Activated B cell treated with CpG ODN at 0.5 μM for 24 hours (primary cell): ENCODE measurements around the gene MAP2K2. TPM values are rescaled to one million over a fixed set of nuclear protein-coding genes. Genes with fewer than 3 reads are reported as not detected.

Experiments
- ATAC-seq: fragments of 200-7000 bp; cut with Tn5 transposase; one replicate; pipeline ENCODE4 v1.10.0; 2021; ENCODE audit warnings: low read depth, mild to moderate bottlenecking, moderate library complexity
- CTCF ChIA-PET: fragments of 350-600 bp; sonication (Branson Sonifier 250); formaldehyde crosslinking; loops from one replicate; lab custom pipeline; 2021; ENCODE audit warnings: antibody characterized with exemption; lab: Charles Lee
- POLR2A ChIA-PET: fragments of 350-600 bp; sonication (Branson Sonifier 250); formaldehyde crosslinking; loops from one replicate; lab custom pipeline; 2021; ENCODE audit warnings: antibody characterized with exemption; lab: Charles Lee
- DNase-seq: peaks from one replicate; pipeline ENCODE4 v3.0.0; 2022
- H3K27ac Mint-ChIP-seq: one replicate; pipeline ENCODE4 v1.8.0; 2020; ENCODE audit warnings: mixed read lengths
- H3K27me3 Mint-ChIP-seq: one replicate; pipeline ENCODE4 v1.8.0; 2021; ENCODE audit warnings: mixed read lengths
- H3K36me3 Mint-ChIP-seq: one replicate; pipeline ENCODE4 v1.8.0; 2021; ENCODE audit warnings: low read depth, mixed read lengths
- H3K4me1 Mint-ChIP-seq: one replicate; pipeline ENCODE4 v1.8.0; 2021; ENCODE audit warnings: mixed read lengths
- H3K4me3 Mint-ChIP-seq: one replicate; pipeline ENCODE4 v1.8.0; 2020; ENCODE audit warnings: mild to moderate bottlenecking, mixed read lengths
- H3K9me3 Mint-ChIP-seq: one replicate; pipeline ENCODE4 v1.8.0; 2020; ENCODE audit warnings: mixed read lengths
- CTCF ChIP-seq: fragments of 200-600 bp; IDR thresholded peaks from one replicate; pipeline ENCODE4 v1.8.0; 2022; ENCODE audit warnings: antibody characterized with exemption, mild to moderate bottlenecking
- intact Hi-C: fragments of 100-400 bp; cut with micrococcal nuclease; formaldehyde crosslinking; loops from one replicate; pipeline ENCODE4 v1.15.1; 2024
- total RNA-seq: library from RNA; stranded (reverse); gene quantifications from 2 replicates; pipeline ENCODE4 v1.2.3, GENCODE V29; 2022

The MAP2K2 gene
- total RNA-seq, 1 donor from 2014 or later: 126 TPM

DNA sequence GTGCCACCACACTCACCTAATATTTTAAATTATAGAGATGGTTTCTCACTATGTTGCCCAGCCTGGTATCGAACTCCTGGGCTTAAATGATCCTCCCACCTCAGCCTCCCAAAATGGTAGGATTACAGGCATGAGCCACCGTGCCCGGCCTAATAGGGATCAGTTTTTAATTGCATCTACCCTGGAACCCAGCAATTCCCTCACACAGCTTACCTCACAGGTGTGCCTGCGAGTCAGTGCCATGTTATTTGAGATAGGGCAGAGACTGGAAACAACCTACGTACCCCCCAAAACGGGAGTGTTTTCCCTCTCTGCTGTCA lies 14.3 kb downstream of the MAP2K2 start:
- H3K4me3 Mint-ChIP-seq: peak overlapping the region; percentile 76
- CTCF ChIA-PET: interaction anchor here (0.8 to 1.7 kb wide), 4 partner anchors 9 to 122 kb away, joined by 3 to 15 read pairs (median 4); no protein-coding TSS in a partner anchor
- H3K4me1 Mint-ChIP-seq: peaks cover 69% of the 10 kb centered on the region
- no peak for ATAC-seq
- H3K27me3 Mint-ChIP-seq: no peaks in the 10 kb centered on the region
- no peaks in the 10 kb centered on the region for H3K9me3 Mint-ChIP-seq
- POLR2A ChIA-PET: interaction anchor here (0.6 to 2.0 kb wide), 22 partner anchors 8 to 347 kb away, joined by 3 to 31 read pairs (median 6); partner anchors contain the start of genes EBI3, EEF2, MRPL54 and PIAS4
- H3K36me3 Mint-ChIP-seq: peaks cover 52% of the 10 kb centered on the region
- intact Hi-C loops: loop anchor here (1.0 to 5.0 kb wide), 5 partner anchors 15 to 123 kb away; partner anchors contain the start of genes MAP2K2, PIAS4 and ZBTB7A
- peak overlapping the region; percentile 99 for H3K27ac Mint-ChIP-seq
- no peak for TF ChIP-seq CTCF
- no peak for DNase-seq

DNA sequence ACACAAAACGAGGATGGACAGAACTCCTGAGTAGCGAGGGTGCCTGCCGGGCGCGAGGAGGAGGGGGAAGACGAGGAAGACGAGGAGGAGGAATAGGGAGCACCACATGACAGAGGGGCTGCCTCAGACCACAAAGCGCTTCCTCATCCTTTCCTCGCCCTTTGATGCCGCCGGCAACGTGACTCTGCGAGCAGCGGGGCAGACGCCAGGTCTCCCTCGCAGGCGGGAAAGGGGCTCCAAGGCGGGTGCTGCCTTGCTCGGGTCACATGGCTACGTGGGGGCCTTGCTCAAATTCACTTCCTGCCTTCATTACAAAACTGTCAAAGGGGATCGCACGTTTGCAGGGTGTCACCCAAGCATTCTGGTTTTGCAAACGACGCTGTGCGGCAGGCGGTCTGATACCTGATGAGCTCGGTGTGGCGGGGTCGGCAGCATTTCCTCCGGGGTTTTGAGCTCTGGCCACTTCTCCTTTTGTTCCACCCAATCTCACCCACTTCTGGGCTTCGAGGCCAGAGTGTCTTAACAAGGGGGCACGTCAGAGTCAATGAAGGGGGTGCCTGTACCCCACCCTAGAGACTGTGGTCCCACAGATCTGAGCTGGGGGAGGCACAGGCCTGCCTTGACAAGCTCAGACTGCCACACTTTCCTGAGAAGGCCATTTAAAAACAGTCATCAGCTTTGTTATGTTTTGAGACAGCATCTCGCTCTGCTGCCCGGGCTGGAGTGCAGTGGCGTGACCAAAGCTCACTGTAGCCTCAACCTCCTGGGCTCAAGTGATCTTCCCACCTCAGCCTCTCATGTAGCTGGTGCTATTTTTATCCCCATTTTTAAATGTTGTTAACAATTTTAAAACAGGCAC lies 14.9 kb downstream of the MAP2K2 start:
- H3K4me1 Mint-ChIP-seq: peaks cover 64% of the 10 kb centered on the region
- no peak for TF ChIP-seq CTCF
- CTCF ChIA-PET: interaction anchor here (0.8 to 1.7 kb wide), 4 partner anchors 10 to 122 kb away, joined by 3 to 15 read pairs (median 4); no protein-coding TSS in a partner anchor
- POLR2A ChIA-PET: interaction anchor here (0.6 to 2.0 kb wide), 22 partner anchors 8 to 346 kb away, joined by 3 to 31 read pairs (median 6); partner anchors contain the start of genes EBI3, EEF2, MRPL54 and PIAS4
- ATAC-seq (peak; percentile 87), DNase-seq (peak; percentile 70)
- H3K36me3 Mint-ChIP-seq: peaks cover 55% of the 10 kb centered on the region
- peak overlapping the region; percentile 99 for H3K27ac Mint-ChIP-seq
- H3K9me3 Mint-ChIP-seq: no peaks in the 10 kb centered on the region
- H3K4me3 Mint-ChIP-seq: peak overlapping the region; percentile 76
- intact Hi-C loops: loop anchor here (1.0 to 5.0 kb wide), 5 partner anchors 15 to 123 kb away; partner anchors contain the start of genes MAP2K2, PIAS4 and ZBTB7A
- no peaks in the 10 kb centered on the region for H3K27me3 Mint-ChIP-seq

DNA sequence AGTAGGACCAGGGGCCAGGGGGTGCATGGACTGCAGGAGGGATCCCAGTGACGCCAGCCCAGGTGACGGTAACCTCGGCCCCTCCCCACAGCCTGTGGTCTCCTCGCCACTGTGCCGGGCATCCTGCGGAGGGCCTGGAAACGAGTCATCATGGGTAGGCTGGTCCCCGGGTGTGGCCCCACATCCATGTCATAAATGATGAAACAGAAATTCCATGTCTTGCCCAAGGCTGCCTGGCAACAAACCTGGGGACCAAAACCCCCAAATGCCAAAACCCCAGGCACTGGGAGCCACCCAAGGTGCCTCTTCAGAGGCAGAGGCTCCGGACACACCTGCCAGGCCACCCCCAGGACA lies 20.9 kb downstream of the MAP2K2 start:
- H3K36me3 Mint-ChIP-seq: peaks cover 54% of the 10 kb centered on the region
- ATAC-seq (no peak), DNase-seq (no peak)
- POLR2A ChIA-PET: interaction anchor here (1.1 kb wide), 1 partner anchor 13 kb away, joined by 4 read pairs; no protein-coding TSS in a partner anchor
- no peak overlapping the region for H3K4me3 Mint-ChIP-seq
- no peak overlapping the region for H3K27ac Mint-ChIP-seq
- CTCF ChIA-PET: no interaction called here
- TF ChIP-seq CTCF: no peak
- intact Hi-C loops: no loop called here
- peaks cover 18% of the 10 kb centered on the region for H3K4me1 Mint-ChIP-seq
- no peaks in the 10 kb centered on the region for H3K9me3 Mint-ChIP-seq
- no peaks in the 10 kb centered on the region for H3K27me3 Mint-ChIP-seq

DNA sequence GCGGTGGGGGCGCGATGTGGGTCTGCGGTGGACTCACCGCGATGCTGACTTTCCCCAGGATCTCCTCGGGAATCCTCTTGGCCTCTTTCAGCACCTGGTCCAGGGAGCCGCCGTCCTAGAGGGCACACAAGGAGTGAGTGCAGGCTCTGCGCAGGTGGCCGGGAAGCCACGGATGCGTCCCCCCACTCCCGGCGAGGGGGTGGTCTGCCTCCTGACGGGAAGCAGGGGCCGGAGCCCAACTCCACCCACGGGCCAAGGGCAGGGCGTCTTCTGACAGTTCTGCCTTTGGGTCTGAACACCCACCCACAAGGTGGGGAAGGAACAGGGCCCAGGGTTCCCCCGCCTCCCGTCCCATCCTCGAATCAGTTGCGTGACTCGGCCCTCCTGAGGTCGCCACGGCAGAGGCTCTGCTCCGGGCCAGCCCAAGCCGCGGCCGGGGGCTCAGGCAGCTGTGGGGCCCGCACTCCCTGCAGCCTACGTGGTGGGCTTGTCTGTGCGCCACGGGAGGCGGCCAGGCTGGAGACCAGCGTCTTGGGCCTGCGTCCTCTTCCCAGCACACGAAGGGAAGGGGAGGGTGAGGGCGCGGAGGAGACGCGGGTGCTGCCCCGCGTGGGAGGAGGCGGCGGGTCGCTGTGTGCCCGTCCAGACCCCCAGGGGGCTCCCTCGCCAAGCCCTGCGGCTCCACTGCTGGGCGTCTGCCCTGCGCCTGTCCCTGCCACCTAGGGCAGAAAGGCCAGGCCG lies 21.4 kb downstream of the MAP2K2 start:
- intact Hi-C loops: no loop called here
- no peak for TF ChIP-seq CTCF
- DNase-seq (no peak), ATAC-seq (no peak)
- Mint-ChIP-seq H3K4me3 (no peak overlapping the region), H3K36me3 (peaks cover 58% of the 10 kb centered on the region), H3K4me1 (peaks cover 13% of the 10 kb centered on the region), H3K27ac (no peak overlapping the region), H3K27me3 (no peaks in the 10 kb centered on the region), H3K9me3 (no peaks in the 10 kb centered on the region)
- ChIA-PET CTCF (no interaction called here), POLR2A (no interaction called here)

GRCh38 chr19:4101496-4101770 lies 22.5 kb downstream of the MAP2K2 start:
- POLR2A ChIA-PET: interaction anchor here (1.1 kb wide), 1 partner anchor 8 kb away, joined by 4 read pairs; no protein-coding TSS in a partner anchor
- ATAC-seq: no peak
- CTCF ChIA-PET: no interaction called here
- no peak for DNase-seq
- H3K27me3 Mint-ChIP-seq: no peaks in the 10 kb centered on the region
- intact Hi-C loops: no loop called here
- no peaks in the 10 kb centered on the region for H3K9me3 Mint-ChIP-seq
- H3K27ac Mint-ChIP-seq: no peak overlapping the region
- peaks cover 56% of the 10 kb centered on the region for H3K36me3 Mint-ChIP-seq
- H3K4me1 Mint-ChIP-seq: peaks cover 8% of the 10 kb centered on the region
- no peak overlapping the region for H3K4me3 Mint-ChIP-seq
- no peak for TF ChIP-seq CTCF
